GM12873 (cell line): ENCODE data around the gene NSL1.

Source experiments
- CTCF ChIP-seq: IDR thresholded peaks from 2 replicates; pipeline ENCODE4 v1.5.1; 2012; ENCODE audit warnings: low read depth, mild to moderate bottlenecking, moderate library complexity, low read length, control low read depth; ENCODE audit not compliant: insufficient read depth; ENCODE audit errors: missing control alignments

The NSL1 gene

DNA sequence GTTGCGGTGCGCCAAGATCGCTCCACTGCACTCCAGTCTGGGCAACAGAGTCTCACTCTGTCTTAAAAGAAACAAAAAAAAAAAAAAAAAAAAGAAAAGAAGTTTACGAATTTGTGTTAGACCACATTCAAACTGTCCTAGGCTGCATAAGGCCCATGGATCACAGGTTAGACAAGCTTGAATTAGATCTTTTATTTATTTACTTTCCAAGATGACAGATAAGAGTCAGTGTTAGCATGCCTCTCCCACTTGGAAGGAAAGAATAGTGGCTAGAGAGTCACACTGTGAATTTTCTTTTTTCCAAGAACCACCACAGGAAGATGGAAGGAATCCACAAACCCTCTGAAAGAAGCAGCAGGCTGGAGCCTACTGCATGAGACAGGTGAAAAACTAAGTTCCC, 29.3 kb downstream of the NSL1 start:
- no peak for TF ChIP-seq CTCF

DNA sequence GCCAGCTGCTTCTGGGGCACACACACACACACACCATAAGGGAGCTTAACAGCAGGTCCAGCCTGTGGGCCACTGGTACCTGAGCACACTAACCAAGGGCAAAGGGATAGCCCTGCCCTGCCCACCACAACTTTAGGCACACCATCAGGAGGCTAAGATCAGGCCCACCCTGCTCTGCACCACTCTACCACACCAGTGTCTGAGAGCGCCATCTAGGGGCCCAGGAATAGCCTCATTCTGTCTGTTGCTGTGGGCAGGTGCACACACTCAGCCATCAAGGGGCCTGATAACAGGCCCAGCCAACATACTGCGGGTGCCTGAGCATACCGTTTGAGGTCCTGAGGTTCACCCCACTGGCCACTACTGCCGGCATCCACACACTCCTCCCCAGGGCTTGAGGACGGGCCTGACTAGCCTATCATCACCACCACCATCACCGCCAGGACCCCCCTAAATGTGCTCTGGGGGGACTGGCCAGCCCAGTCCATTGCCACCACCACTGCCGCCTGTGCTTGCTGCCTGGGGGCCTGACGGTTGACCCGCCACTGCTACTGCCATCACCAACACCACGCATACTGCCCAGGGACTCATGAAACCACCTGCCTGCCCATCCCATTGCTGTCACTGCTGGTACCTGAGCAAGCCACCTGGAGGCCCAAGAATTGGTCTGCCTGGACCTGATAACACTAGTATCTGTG, 31.3 kb downstream of the NSL1 start:
- TF ChIP-seq CTCF = peak; percentile 82

DNA sequence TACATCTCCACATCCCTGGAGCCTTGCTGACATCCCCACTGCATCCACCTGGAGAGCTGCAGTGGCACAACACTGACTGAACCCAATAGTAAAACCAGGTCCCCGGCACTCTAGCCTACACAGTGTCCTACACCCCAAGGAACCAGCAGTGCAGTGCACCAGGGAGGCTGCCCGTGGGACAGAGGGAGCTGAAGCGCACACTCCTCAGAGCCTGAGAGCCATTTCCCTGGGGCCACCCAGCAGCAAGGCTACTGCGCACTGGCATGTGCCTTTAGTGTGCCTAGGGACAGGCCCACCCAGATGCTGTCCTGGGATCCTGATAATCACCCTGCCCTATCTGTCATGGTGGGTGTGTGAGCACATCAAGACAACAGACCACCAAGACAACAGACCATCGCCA, 31.9 kb downstream of the NSL1 start:
- no peak for TF ChIP-seq CTCF

- no peak for TF ChIP-seq CTCF
Measured at GRCh38 chr1:212754680-212755079, 36.9 kb downstream of the NSL1 start.

- TF ChIP-seq CTCF = no peak
Measured at GRCh38 chr1:212754193-212754592, 37.4 kb downstream of the NSL1 start.

DNA sequence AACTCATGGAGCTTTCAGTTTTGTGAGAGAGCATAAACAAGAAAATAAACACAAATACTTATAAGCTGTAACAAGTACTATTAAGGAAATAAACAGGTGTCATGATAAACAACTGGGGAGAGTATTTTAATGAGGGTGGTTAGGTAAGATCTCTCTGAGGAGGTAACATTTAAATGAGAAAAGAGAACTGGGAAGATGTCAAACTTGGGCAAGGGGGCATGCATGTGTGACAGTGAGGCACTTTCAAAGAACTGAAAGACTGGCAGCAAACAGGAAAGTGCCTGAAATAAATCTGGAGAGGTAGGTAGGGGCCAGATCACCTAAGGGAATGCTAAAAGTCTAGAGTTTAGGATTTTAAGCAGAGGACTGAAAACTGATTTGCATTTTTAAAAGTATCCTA, 37.8 kb downstream of the NSL1 start:
- no peak for TF ChIP-seq CTCF

DNA sequence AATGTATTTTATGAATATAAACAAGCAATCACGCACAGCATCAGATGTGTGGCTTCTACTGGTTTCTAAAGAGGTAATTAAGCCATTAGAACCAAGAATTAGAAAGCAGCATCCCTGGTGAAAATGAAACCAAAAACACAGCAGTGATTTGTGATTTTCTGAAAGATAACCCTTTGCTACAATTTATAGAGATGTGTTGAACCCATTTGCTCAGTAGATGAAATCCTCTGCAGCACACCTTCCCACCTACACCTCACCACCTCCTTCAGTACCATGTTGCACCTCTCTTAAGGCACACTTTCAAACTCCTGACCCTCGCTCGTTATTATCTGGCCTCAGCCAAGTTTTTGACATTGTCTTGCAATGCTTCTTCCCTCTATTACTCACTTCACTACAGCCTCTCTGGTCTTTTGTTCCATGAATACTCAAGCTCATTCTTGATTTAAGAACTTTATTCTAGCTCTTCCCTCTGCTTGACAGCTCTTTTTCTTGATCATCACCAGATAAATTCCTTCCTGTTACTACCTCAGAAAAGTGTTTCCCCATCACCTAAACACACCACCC, 38.6 kb downstream of the NSL1 start:
- TF ChIP-seq CTCF = no peak
